Activated gamma-delta T cell treated with anti-CD3 and anti-CD28 coated beads, Interleukin-2, amount 50 U/mL, for 16 hours (primary cell): ENCODE measurements around the gene ST6GALNAC6.

Experiments used
- DNase-seq: peaks from one replicate; pipeline ENCODE4 v3.0.0-alpha.2; 2020; ENCODE audit warnings: low read depth

Gene ST6GALNAC6

DNA sequence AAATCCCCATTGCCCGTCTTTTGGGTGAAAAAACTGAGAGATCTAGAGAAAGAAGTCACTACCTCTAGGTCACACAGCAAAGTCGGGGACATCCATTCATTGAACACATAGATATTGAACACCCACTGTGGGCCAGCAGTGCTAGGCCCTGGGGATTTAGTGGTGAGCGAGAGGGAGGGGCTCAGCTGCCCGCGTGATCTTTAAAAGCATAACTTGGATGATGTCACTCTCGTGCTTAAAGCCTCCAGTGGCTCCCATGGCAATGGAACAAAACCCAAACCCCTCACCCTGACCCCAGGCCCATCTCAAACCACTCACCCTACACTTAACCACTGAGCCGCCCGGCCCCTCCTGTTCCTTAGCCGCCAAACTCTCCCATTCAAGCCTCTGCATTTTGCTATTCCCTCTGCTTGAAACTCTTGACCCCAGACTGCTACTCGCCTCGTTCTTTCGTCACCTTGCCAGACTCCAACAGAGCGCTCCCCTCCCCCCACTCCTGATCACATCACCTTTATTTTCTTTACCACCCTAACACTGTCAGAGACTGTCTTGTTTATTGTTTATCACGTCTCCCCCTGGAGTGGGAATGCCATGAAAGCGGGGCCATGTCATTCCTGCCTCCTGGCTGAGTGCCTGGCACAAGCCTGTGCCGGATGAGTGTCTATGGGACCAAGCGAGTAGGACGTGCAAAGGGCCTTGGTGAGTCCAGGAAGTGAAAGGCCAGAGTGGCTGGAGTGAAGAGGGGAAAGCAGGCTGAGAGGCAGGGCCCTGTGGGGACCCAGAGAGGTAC lies 31.9 kb upstream of the ST6GALNAC6 start:
- DNase-seq, result no peak

DNA sequence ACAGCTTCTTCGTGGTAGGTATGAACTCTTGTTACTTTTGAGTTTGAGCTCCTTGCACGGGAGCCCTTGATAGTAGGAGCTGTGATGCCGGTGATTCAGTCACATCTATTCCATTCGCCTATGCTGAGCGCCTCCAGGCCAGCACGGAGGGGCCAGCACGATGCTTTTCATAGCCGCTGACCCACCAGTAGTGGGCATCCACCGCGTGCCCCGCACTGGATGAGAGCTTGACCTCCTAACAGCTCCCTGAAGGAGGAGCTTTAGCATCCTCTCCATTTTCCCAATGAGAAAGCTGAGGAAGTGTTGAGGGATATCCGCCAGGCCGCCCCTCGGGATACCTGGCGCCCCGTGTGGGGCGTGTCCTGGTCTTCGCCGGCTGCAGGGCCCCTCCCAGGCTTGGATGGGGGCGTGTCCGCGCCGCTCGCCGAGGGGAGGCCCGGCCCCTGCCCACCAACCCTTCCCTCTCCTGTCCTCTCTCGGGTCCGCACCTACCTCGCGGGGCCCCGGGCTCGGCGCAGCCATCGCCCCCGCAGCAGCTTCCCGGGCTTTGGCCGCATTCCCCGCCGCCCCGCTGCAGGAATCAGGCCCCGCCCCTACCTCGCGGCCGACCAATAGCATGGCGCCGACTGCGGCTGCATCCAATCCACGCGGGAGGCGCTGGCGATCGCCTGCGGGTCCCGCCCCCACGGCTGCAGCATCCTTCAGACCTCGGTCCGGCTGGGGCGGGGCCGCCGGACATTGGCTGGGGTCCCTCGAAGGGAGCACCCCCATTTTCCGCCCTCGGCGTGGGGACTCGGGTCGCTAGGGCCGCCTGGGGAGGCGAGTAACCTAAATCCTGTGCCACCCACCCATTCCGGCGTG lies 31.1 kb upstream of the ST6GALNAC6 start, which contains the start of gene PIP5KL1:
Gene PIP5KL1, minus strand, starts transcription at position 547 of the 861 bp plus-strand sequence. Its CDS starts 25 bp downstream, at position 522.
- peak; percentile 47 for DNase-seq

DNA sequence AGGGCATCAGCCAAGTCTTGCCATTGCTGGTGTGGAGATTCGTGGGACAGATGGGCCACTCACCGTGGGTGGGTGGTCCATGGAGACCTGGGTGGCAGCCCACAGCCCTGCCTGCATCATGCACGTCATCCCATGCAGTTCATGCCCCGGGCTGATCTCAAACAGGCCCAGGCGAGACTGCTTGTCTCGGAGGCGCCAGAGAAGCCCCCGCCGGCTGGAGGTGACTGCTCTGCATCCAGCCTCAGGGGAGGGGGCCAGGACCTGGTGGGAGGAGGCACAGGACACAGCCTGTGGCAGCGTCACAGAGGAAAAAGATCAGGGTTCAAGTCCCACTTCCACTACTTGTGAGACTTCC lies 30.2 kb upstream of the ST6GALNAC6 start:
- DNase-seq, result no peak

DNA sequence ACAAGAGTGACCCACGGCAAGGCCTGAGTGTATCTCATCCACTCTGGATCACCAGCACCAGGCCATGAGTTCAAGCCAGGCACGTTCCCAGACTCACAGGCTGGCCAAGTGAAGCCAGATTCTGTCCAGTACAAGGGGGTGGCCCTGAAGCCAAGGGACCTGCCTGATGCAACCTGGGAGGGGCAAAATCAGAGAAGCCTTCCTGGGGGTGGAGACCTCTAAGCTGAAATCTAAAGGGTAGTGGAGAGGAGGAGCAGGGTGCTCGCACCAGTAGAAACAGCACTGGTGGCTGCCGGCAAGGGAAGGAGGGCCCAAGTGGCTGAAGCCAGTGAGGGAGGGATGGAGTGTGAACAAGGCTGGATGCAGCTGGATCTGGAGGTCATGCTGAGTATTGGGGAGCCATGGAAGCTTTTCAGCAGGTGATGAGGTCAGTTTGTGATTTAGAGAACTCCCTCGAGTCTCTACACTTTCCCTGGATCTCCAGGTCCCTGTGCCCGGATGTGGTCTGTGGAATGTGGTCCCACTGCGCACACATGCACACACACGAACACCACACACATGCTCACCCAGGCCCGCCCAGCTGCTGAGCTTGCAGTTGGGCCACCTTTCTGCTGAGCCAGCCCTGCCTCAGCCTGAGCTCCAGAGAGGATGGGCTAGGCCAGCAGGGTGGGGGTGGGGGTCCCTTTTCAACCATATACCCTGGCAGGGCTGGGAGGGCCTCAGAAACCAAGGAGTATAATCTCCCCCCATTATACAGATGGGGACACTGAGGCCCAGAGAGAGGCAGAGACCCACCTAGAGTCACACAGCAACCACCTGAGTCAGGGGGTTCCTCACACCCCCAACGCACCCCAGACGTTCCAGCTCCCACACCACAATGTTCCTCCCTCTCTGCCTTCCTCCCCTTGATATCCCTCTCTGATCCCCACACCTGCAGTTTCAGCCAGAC lies 29.5 kb upstream of the ST6GALNAC6 start:
- no peak for DNase-seq

DNA sequence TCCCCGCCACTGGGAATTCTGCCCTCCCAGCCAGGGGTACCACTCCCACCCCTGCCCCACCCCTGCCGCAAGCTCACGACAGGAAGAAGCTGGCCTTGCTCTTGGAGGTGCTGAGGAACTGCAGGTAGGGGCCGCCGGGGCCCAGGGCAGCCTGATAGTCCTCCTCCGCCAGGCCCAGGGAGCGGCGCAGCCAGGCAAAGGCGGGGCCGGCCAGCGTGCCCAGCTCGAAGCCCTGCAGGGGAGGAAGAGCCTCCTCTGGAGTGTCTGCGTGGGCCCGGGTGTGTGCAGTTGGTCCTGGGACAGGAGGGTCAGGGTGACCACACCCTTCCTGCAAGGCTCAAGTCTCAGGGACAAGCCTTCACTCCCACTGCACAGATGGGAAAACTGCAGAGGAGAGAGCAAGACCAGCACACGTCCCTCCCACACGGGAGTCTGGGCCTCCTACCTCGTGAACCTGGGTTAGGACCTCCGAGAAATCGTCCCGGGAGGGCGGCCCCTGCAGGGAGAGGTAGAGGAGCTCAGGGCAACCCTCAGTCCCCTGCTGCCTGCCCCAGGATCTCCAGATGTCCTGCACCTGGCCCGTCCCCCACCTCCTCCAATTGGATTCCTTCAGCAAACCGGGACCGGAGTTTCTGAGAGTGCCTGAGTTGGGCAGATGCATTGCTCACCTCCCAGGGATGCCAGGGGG lies 28.7 kb upstream of the ST6GALNAC6 start:
- DNase-seq, result no peak

DNA sequence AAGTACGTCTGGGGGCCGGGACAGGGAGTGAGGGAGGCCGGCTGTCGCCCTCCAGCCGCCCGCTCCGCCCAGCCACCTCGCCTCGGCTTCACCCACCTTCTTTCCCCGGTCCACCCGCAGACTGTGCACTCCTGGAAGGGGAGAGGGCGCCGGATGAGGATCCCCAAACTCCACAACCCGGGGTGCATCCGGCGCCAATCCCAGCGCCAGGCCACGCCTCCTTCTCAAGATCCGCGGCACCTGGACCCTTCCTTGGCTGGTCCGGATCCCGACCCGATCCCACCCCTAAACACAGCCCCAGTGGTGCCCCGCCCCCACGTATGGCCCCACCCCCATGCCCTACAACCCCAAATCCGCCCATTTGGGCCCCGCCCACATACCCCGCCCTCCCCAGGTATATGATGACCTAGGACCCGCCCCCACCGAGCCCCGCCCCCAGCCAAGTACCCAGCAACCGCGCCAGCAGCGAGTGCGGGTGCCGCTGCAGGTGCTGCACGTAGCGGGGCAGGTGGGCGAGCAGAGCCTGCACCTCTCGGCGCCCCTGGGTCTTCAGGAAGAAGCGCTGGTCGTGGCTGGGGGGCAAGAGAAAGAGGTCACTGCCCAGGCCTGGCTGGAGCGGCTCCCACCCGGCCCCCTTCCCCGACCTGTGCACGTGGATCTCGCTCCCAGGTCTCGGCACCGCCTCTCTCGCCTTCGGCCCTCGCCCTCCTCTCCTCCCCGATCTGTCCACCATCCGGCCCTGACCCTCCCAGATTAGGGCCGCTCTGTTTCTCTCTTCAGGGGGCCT lies 28.0 kb upstream of the ST6GALNAC6 start:
- DNase-seq, result peak; percentile 51

DNA sequence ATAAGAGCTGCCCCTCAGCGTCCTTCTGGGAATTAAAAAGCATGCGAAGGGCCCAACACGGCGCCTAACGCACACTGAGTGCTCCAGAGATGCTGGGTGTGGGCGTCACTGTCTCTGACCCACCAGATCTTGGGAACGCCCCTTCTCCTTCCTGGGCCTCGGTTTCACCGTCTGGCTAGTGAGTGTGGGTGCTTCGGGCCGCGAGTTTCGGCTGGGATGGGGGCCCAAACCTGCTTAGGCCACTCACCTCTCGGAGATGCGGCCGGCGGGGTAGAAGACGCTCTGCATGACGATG lies 27.4 kb upstream of the ST6GALNAC6 start:
- no peak for DNase-seq

DNA sequence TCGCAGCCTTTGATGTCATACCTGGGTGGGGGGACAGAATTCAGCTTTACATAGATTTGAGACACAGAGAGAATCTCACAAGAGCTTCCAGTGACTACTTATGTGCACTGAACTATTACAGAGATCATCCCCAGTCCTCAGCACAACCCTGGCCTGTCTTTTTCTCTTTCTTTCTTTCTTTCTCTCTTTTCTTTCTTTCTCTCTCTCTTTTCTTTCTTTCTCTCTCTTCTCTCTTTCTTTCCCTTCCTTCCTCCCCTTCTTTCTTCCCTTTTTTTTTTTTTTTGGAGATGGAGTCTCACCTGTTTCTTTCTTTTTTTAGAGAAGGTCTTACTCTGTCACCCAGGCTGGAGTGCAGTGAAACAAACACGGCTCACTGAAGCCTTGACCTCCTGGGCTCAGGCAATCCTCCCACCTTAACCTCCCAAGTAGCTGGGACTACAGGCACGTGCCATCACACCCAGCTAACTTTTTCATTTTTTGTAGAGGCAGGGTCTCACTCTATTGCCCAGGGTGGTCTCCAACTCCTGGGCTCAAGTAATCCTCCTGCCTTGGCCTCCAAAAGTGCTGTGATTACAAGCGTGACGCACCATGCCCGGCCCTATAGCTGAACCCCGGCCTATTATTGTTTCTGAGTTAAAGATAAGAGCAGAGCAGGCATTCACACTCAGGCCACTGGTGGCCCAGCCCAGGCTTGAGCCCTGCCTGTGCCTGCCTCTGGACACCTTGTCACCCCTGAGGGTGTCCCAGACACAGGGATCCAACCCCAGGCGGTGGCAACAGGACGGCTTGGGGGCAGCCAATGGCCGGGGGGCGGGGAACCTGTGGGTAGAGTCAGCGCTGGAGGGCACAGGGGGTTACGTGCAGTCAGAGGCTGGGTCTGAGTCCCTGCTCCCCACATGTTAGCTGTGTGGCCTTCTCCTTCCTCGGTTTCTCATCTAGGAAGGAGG lies 26.8 kb upstream of the ST6GALNAC6 start:
- no peak for DNase-seq

DNA sequence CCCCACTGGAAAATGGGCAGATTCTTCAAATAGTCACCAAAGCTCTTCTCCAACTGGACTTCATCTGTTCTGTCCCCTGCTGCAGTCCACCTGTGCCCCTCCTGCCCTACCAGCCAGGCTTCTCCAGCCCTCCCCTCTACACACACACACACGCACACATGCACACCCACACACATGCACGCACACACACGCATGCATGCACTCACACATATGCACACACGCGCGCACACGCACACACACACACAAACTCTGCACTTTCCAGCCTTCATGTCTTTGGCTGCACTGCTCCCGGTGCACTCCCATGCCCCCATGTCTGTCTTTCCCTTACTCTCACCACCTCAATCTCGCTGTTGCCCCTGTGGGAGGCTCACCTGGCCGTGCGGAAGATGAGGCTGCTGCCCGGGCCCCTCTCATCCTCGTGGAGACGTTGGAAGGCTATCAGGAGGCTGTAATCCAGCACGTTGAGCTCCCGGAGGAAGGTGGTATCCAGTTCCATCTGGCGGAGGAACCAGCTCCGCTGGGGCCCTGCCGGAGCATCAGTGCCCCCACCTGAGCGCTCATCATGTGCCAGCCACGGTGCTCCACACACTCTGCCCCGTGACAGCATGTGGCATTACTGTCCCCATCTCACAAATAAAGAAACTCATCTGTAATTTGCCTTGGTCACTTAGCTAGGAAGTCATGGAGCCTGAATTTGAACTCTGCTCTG lies 25.5 kb upstream of the ST6GALNAC6 start:
- DNase-seq, result no peak

DNA sequence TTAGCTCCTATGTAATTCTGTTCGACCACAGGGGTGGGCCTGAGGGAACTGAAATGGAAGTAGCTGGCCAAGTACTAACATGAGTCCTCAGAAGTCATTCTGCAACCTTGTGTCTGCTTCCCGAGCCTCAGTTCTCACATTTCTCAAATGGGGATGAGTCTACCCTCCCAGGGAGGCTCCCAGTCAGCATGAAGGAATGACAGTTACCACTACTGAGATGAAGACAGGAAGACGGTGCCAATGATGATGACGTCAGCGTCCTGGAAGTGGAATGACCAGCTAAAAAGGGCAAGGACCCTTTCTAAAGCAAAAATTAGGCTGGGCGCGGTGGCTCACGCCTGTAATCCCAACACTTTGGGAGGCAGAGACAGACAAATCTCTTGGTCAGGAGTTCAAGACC lies 24.4 kb upstream of the ST6GALNAC6 start:
- no peak for DNase-seq

DNA sequence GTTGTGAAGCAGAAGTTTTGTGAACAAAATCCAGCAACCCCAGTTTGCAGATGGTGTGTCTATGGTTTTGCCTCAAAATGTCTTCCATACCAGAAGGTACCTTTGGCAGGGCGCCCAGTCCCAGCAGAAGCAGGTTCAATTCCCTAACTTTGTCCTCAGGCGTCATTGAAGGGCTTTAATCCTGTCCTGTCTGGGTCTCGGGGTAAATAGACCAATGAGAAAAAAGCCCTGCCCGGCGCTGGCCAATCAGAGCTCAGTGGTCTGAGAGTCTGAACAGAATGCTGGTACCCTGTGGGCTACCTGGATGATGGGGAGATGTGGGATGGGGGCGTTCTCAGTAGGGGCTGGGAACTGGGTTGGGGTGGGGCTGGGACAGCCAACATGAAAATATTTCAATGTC lies 23.6 kb upstream of the ST6GALNAC6 start:
- DNase-seq, result no peak

DNA sequence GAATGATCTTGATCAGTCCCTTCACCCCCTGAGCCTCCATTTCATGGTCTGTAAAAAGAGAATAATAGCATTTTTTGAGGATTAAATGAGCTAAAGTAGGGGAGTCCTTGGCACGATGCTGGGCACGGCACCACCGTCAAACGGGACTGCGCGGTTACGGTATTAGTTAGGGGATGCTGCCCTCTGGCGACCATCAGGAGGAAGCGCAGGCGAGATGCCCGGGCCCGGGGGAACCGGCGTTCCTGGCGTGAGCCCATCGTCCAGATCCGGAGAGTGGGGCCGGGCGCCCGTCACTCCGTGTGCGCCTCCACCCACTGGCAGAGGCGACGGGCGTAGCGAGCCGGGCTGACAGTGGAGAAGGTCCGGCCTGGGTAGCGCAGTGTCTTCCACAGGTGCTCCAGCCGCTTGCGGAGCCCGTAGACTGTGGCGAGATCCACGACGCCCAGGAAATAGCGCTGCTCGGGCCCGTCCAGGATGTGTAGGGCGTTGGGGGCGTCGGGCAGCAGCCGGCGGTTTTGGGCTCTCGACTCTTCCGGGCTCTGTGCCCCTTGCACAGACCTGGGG lies 22.2 kb upstream of the ST6GALNAC6 start:
- DNase-seq, result peak; percentile 69

DNA sequence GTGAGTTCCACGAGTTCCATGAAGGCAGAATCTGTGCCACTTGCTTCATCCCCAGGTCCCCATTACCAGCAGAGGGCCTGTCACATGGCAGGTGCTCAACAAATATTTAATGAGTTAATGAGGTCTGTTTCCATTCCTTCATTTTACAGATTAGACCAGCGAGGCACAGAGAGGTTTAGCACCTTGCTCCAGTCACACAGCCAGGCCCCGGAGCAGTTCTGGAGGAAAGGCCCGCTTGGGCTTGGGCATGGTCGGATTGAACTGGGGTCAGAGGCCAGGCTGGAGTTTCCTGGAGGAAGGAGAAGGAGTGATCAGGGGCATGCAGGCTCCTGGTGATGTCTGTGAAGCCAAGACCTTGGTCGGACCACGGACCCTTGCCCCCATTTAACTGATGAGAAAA lies 21.4 kb upstream of the ST6GALNAC6 start:
- DNase-seq, result no peak

DNA sequence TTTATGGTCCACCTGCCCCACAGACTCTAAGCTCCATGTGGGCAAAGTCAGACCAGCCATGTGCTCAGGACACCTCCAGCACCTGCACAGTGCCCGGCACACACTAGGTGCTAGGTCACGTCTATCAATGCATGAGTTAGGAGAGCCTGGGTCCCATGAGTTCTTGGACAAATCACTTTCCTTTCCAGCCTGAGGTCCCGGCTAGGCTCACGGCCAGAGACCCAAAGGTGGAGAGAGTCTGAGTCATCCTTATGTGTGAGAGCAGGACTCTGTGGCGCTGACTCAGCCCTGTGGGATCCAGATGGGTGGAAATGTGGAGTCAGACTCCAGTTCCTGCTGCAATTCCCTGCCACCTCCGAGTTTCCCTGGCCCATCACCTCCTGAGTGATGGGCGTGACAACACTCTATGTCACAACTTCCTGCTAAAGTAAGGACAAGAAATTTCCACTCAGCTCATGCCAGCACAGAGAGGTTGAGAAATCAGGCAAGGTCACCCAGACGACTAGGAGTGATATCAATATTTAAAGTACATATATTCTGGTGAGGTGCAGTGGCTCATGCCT lies 19.9 kb upstream of the ST6GALNAC6 start:
- no peak for DNase-seq

DNA sequence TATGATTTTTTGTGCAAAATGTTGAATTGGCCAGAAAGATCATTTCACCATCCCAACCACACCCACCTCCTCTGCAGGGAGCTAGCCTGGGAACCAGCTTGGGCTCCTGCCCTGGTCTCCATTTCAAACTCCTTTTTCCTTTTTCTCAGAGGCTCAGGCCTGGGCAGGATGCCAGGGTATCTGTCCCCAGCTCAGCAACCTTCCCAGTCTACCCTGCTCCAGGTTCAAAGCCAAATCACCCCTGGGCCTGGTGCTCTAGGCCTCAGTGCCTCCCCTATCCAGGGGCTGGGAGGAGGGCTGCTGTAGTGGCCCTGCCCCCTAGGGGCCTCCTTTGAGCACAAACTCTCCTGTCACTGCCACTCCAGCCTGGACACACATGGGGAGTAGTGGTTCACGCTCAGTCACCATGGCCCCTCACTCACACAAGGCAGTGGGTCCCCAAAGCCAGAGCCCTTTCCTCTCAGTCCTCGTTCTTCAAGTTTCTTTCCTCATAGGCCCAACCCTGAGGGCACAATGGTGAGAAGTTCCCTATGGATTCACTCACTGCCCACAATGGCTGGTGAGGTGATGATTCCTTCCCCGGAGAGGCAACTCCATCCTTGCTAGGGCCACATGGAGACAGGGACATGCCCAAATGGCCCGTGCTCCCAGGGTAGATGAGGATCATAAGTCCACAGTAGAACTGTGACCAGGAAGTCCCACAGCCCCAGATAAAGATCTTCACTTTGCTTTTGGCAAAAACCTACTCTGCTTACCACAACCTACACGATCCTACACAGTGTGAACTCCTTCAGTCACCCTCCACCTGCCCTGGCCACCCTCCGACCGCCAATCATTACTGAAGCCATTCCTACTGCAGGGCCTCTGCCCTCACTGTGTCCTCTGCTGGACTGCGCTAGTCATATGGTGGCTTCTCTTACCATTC lies 19.0 kb upstream of the ST6GALNAC6 start:
- DNase-seq, result no peak

DNA sequence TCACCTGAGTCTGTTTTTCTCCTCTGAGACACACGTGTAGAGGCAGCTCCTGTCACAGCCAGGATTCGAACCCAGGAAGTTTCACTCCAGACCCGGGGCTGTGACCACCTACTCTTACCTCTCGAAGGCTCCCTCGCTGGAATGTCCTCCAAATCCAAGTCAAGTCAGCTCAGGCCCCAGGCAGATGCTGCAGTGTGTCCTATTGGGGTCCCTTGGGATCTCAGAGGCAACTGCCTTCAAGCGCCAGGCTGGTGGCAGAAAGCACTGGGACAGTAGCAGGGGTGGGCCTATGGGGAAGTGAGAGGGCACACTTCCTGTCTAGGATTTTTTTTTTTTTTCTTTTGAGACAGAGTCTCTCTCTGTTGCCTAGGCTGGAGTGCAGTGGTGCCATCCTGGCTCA lies 18.2 kb upstream of the ST6GALNAC6 start:
- DNase-seq, result no peak
